Inflammatory macrophage (primary cell): ENCODE measurements around the gene ARL5B.

ENCODE experiments used
- DNase-seq, 2 donors: peaks; one replicate each; pipeline ENCODE4 v3.0.0-alpha.2; 2020 to 2022

Gene ARL5B

GRCh38 chr10:18713077-18713476 lies 53.8 kb downstream of the ARL5B start:
- DNase-seq = peak; percentile 27 to 33

GRCh38 chr10:18718991-18719390 lies 59.8 kb downstream of the ARL5B start:
- DNase-seq = no peak

GRCh38 chr10:18719811-18720210 lies 60.6 kb downstream of the ARL5B start:
- DNase-seq = no peak

- DNase-seq = no peak
Observed at GRCh38 chr10:18721067-18721466, 61.8 kb downstream of the ARL5B start.

GRCh38 chr10:18723801-18724200 lies 64.6 kb downstream of the ARL5B start:
- DNase-seq = no peak
